GM21381 (cell line): ENCODE measurements around the gene CUX1.
"Not testable (repeated sequence)": the region's sequence is repeated elsewhere in the genome, so short reads cannot be mapped to it uniquely, and the experiment has no call there.

Source experiments
- ATAC-seq: cut with Tn5 transposase; IDR thresholded peaks from one replicate; pipeline ENCODE4 v1.9.1; 2021; ENCODE audit warnings: mild to moderate bottlenecking, moderate library complexity; ENCODE audit not compliant: unreplicated experiment

The CUX1 gene

DNA sequence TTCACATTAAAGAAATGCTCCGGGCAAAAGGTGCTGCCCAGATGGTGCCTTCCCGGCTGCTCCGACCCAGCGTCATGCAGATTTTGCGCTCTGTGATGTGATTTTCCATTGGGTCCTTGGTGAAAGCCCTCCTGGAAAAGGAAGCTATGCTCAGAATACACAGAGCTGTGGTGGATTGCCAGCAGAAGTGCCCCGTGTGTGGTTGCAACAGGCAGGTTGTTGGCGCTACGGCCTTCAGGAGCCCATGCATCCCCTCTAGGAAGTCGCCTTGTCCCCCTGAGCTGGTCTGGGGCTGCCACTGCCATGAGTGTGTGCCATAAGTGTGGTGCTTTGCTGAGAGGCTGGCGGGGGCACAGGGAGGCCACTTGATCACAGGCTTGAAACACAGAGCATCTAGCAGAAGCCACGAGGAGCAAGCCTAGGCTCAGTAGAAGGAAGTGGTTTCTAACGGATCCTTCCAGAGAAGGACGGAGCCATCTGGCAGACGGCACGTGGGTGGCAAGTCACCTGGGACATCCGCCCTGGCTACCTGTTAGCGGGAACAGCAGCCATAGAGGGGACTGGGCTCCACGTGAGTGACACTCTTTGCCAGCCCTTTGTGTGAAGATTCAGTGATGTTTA is 210.9 kb downstream of the CUX1 start:
- no peak for ATAC-seq

DNA sequence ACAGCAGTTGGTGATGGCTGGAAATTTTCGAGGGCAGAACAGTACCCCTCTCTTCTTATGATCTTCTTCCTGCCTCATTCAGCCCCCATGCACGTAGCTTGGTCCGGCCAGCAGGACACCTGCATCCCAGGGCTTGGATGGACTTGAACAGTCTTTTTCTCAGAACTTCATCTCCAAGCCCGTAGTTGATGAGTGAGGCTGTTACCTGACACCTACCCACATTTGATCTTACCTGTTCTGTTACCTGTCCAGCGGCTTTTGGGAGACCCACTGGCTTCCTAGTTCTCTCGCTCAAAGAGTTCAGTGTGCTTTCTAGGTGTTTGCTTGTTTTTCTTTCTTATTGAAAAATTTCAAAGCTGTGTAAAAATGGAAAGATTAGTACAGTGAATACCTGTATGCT is 212.2 kb downstream of the CUX1 start:
- ATAC-seq, result no peak

DNA sequence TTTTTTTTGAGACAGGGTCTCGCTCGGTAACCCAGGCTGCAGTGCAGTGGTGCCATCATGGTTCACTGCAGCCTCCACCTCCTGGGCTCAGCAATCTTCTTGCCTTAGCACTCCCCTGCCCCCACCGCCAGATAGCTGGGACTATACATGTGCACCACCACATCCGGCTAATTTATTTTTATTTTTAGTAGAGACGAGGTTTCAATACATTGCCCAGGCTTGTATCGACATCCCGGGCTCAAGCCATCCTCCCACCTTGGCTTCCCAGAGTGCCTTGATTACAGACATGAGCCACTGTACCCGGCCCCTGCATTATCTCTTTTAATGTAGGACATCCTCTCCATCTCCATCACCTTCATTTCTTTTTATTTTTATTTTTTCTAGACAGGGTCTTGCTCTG is 213.3 kb downstream of the CUX1 start:
- ATAC-seq, result no peak

DNA sequence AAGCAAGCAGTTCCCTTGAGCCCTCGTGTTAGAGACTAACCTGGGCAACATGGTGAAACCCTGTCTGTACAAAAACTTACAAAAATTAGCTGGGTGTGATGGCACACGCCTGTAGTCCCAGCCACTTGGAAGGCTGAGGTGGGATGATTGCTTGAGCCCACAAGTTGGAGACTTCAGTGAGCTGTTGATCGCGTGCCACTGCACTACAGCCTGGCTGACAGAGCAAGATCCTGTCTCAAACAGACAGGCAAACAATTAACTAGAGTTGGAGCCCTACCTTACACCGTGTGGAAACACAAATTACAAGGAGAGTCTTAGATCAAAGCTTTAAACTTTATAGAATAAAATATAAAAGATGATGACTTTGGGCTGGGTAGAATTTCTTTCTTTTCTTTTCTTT is 219.5 kb downstream of the CUX1 start:
- no peak for ATAC-seq

DNA sequence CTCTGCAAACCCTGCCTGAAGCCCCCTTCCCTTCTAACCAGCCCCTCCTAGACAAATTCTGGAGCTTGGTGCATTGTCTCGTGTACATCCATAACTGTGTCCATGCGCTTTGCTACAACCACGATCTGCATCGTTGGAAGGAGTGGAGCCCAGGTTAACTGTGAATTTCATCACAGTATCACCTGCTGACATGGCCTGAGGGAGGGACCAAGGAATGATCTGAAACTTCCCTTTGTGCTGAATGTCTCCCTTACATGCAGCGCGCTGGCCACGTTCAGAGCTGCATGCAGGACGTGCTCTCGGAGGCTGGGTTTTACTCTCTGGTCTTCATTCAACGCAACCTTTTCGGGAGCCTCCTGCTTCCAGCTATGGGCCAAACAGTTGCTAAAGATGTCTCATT is 222.3 kb downstream of the CUX1 start:
- no peak for ATAC-seq

DNA sequence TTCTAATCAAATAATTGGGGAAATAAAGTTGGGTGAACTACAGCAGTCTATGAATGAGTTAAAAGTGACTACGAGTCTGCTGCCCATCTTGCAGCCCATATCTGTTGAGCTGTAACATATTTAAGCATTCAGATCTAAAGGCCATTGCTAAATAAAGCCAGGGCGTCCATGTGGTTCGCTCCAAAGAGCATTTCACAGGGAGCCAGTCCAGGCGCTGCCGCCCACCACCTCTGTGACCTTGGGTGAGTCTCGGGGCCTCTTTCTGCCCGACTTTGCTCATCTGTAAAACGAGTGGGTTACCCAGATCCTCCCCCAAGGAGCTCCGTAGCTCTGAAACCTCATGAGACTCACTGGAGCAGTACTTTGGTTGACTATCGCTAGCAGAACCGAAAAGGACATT is 223.1 kb downstream of the CUX1 start:
- no peak for ATAC-seq

DNA sequence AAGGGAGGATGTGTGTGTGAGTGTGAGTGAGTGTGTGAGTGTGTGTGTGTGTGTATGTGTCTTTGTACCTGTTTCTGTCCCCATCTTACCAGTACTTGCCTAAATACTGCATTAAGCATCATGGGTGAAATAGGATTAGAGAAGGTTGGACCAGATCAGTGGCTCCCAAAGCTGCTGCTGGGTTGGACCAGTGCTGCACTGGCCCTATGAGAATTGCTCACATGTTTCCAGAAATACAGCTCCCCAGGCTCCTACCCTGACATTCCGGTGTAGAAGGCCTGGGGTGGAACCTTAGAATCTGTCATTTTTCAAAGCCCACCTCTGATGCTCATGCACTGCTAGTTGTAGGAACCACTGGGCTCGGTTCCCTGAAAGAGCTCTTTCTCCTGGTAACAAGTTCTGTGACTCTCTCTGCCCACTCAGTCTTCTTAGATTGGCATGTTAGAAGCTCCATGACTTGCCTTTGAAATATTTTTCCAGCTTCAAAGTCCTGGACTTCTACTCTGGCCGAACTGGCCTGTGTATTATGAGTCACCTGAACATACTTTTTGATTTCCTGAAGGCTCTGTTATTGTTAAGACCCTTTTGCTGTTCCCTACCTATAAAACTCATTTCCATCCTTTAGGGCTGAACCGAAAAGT is 224.7 kb downstream of the CUX1 start:
- ATAC-seq, result no peak

DNA sequence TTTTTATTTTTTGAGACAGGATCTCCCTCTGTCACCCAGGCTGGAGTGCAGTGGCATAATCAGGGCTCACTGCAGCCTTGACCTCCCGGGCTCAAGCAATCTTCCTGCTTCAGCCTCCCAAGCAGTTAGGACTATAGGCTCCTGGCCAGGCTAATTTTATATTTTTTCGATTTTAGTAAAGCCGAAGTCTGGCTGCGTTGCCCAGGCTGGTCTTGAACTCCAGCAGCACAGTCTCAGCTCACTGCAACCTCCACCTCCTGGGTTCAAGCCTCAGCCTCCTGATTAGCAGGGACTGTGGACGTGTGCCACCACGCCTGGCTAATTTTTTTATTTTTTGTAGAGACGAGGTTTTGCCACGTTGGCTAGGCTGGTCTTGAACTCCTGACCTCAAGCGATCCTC is 225.4 kb downstream of the CUX1 start:
- ATAC-seq, result not testable (repeated sequence)

DNA sequence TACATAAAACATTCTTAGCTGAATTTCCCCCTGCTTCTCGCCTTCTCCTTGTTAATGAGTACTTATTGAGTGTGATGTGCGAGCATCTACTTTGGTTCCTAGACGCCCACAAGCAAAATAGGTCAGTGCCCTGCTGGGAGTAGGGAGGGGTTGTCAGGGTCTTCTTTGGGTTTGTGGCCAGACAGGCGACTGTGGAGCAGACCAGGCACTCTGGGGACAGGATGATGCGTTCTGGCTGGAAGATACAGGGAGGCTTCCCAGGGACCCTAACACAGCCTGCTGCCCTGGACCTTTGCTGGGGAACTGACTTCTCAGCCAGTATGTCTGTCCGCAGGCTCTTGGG is 227.2 kb downstream of the CUX1 start:
- ATAC-seq, result no peak

DNA sequence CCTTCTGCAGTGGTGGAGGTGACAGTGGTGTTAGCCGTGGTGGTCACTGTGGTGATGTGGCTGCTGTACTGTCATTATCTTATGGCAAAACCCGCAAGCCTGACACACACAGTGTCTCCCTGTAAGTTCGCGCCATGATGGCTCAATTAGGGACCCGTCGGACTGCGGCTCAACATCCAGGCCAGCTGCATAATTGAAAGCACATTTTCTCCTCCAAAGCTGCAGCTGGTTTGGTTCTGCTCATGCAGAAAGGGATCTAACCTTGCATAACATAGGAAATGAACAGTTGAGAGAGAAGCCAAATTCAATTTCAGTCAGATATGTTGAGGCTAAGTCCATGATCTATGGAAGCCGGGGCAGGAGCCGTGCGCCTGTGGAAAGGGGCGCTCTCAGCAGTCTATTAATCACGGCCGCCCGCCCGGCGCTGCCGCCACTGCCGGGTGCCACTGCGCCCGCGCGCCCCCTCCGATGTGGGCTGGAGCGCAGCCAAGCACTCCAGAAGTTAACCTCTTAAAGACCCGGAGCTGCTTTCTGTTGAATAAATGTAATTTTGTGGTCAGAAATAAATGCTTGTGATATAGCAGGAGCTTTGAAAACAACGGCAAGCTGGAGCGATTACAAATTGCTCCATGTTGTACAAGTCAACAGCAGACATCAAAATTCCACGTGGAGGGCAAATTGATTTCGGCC is 227.7 kb downstream of the CUX1 start:
- no peak for ATAC-seq

DNA sequence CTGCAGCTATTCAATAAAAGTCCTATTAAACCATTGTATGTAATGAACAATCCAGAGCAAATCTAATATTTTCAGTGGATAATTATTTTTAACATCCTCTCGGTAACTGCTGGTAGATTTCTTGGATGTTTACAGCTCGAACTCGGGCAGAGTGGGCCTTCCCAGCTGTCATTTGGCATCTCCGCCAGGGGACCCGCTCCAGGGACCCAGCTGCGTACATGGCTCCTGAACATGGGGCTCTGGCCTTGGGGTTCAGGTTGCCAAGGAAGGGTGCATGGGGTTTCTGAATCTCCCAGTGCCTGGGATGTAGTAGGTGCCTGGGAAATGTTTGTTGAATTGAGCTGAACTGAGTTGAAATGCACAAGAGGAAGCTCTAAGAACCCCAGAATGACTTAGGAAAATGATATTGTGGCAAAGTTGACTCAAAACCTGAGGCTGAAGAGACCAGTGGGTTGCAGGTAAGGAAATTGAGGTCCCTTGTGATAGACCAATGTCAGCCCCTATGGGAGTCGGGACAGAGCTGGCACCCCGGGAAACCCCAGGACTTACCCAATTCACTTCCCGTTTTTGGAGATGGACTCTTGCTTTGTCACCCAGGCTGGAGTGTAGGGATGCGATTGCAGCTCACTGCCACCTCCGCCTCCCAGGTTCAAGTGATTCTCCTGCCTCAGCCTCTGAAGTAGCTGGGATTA is 228.4 kb downstream of the CUX1 start:
- ATAC-seq, result no peak

DNA sequence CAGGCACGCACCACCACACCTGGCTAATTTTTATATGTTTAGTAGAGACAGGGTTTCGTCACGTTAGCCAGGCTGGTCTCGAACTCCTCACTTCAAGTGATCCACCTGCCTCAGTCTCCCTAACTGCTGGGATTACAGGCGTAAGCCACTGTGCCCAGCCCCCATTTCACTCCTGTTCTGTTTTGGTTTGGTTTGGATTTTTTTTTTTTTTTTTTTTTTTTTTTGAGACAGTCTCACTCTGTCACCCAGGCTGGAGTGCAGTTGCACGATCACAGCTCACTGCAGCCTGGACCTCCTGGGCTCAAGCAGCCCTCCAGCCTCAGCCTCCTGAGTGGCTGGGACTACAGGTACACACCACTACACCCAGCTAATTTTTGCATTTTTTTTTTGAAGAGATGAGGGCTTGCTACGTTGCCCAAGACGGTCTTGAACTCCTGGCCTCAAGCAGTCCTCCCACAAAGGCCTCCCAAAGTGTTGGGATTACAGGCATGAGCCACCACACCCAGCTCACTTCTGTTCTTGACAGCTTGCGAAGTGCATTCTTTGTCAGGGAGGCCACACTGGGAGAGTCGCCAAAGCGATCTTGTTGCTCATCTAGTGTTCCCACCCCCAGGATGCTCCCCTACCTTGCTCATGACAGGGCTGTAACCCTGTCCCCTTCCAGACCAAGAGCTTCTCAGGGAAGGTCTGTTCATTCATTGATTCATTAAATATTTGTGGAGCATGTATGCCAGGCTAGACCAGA is 229.1 kb downstream of the CUX1 start:
- ATAC-seq, result no peak

DNA sequence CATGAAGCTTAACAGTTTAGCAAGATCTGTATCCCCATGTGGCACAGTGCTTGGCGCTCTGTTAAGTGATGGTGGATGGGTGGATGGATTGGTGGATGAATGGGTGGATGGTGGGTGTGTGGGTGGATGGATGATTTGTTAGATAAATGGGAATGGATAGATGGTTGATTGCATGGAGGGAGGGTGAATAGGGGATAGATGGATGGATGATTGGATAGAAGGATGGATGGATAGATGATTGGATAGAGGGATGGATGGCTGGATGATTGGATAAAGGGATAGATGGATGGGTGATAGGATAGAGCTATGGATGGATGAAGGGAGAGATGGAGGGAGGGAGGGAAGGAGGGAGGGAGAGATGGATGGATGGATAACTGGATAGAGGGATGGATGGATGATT is 229.7 kb downstream of the CUX1 start:
- ATAC-seq, result no peak

DNA sequence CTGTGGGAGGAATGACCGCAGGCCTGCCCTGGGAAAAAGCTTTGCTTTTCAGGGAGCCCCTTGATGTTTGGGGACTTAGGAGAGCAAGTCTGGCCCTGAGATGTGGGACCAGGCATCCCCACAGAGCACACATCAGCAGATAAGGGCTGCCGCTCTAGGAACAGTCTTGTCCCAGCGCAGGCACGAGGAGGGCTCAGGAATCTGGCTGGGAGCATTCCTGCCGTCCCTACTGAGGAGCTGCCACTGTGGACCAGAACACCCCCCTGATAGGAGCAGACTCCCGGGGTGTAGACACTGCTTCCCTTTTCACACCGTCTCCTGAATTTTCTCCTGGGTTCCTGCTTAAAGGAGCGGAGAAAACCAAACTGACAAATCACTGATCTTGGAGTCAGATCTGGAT is 232.3 kb downstream of the CUX1 start:
- no peak for ATAC-seq

DNA sequence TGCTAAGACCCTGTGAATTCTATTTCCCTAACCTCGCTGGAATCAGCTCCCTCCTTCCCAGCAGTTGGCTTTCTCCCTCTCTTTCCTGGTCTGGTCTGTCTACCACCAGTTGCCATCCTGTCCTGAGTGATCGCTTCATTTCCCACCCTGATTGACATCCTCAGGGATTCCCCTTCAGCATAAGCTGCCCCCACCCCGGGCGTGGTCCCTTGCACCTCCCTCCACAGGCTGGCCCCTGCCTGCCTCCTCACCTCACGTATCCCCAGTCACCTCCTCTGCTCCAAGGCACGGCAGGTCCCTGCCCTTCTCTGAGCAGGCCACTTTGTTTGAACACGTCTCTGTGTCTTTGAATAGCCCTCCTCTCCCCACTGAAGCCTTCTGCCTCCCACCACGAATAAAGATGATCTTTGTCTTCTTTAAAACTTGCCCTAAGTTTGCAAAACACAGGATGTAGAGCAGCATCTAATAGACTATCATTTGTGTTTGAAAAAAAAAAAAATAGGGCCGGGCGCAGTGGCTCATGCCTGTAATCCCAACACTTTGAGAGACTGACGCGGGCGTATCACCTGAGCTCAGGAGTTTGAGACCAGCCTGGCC is 233.5 kb downstream of the CUX1 start:
- no peak for ATAC-seq

DNA sequence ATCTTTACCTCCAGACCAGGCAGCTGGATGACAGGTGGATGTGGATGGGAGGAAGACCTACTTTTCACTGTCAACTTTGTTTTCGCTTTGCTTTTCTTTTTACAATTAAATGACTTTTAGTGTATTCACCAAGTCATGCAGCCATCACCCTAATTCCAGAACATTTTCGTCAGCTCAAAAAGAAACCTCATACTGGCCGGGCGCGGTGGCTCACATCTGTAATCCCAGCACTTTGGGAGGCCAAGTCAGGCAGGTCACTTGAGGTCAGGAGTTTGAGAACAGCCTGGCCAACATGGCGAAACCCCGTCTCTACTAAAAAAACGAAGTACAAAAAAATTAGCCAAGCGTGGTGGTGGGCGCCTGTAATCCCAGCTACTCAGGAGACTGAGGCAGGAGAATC is 234.3 kb downstream of the CUX1 start:
- ATAC-seq, result not testable (repeated sequence)

DNA sequence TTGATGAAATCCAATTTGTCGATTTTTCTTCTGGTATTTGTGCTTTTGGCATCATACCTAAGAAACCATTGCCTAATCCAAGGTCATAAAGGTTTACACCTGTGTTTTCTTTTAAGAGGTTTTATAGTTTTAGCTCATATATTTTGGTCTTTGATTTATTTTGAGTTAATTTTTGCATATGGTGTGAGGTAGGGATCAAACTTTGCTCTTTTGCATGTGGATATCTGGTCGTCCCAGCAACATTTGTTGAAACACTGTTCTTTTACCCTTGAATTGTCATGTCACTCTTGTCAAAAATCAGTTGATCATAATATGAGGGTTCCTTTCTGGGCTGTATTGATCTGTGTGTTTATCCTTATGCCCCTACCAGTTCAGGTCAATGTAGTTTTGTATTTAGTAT is 236.7 kb downstream of the CUX1 start:
- ATAC-seq, result no peak

DNA sequence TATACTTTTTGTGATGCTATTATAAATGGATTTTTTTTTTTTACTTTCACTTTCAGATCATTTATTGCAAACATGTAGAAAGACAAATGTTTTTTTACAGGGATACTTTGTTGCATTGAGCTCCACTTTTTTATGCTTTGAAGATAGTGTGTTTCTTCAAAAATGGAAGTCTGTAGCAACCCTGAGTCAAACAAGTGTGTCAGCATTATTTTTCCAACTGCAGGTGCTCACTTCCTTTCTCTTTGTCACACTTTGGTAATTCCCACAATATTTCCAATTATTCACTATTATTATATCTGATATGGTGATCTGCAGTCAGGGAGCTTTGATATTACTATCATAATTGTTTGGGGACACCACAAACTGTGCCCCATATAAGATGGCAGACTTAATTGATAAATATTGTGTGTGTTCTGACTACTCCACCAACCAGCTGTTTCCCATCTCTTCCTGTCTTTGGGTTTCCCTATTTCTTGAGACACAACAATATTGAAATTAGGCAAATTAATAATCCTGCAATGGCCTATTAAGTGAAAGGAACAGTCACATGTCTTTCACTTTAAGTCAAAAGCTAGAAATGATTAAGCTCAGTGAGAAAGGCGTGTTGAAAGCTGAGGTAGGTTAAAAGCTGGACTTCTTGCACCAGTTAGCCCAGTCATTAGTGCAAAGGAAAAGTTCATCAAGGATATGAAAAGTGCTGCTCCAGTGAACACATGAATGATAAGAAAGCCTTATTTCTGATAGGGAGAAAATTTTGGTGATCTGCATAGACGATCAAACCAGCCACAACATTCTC is 238.0 kb downstream of the CUX1 start:
- no peak for ATAC-seq

DNA sequence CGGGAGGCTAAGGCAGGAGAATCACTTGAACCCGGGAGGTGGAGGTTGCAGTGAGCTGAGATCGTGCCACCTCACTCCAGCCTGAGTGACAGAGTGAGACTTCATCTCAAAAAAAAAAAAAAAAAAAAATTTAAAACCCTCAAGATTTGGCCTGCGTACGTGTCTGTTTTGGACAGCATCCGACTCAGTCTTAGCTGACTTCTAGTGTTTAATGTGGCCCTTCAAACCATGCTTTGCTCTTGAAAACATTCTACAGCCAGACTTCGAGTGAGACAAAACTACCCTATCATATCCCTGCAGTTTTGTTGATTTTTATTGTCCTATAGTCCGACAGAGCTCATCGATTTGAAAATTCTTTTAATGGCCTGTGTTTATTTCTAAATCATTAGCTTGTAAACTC is 242.1 kb downstream of the CUX1 start:
- ATAC-seq, result no peak

DNA sequence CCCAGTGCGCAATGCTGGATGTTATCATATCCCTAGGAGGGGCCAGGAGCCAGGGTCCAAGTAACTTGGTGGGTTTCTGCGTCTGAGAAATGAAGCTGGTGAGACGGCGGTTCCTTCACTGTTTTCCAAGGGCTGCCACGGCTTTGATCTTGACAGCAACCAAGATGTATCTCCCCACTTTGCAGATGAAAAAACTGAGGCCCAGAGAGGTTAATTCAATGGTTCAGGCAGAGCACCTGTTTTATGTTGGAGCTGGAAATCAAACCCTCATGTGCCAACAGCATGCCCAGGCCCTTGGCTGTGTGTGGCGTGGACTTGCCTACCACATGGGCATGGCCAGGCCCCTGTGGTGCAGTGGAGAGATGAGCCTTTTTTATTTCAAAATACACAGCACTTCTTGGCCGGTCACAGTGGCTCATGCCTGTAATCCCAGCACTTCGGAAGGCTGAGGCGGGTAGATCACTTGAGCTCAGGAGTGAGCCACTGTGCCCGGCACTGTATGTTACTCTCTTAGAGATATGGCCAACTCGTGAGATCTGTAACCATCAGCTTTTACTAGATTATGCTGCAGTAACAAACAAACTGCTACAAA is 244.0 kb downstream of the CUX1 start:
- no peak for ATAC-seq
